Right lobe of liver (tissue), 6 donors: ENCODE data around the gene EPB41L4A. TPM values are rescaled to one million over a fixed set of nuclear protein-coding genes. Genes with fewer than 3 reads are reported as not detected.

Experiments
- ATAC-seq, 4 donors: fragments of 200-7000 bp; cut with Tn5 transposase; one replicate each; pipeline ENCODE4 v1.9.1; 2020; ENCODE audit warnings: mild to moderate bottlenecking in 4 of 4, moderate library complexity in 4 of 4
- DNase-seq, 3 donors: peaks; one replicate each; pipeline ENCODE4 v3.0.0-alpha.2; 2020
- H3K27ac ChIP-seq, 3 donors: fragments of 200-600 bp; one replicate each; pipeline ENCODE4 v1.8.0; 2022
- H3K27me3 ChIP-seq, 2 donors: fragments of 200-600 bp; one replicate each; pipeline ENCODE4 v1.8.0; 2022
- H3K36me3 ChIP-seq, 4 donors: fragments of 200-600 bp; sonication (generic) in 1 of 4; one replicate each; pipeline versions ENCODE4 v1.5.1 to v1.8.0; 2017 to 2022; ENCODE audit warnings: control low read depth in 1 of 4
- H3K4me1 ChIP-seq, 4 donors: fragments of 200-600 bp; sonication (generic) in 1 of 4; one replicate each; pipeline versions ENCODE4 v1.5.1 to v1.8.0; 2017 to 2022; ENCODE audit warnings: control low read depth in 1 of 4
- H3K4me3 ChIP-seq, 3 donors: fragments of 200-600 bp; one replicate each; pipeline ENCODE4 v1.8.0; 2022
- H3K9me3 ChIP-seq, 4 donors: fragments of 200-600 bp; sonication (generic) in 1 of 4; one replicate each; pipeline versions ENCODE4 v1.5.1 to v1.8.0; 2017 to 2022; ENCODE audit warnings: control low read depth in 1 of 4
- CTCF ChIP-seq, 4 donors: fragments of 200-600 bp in 3 of 4; fragments of 450-650 bp in 1 of 4; IDR thresholded peaks; one replicate each; pipeline versions ENCODE4 v1.5.1 to v1.8.0; 2016 to 2022; ENCODE audit warnings: antibody characterized with exemption in 4 of 4, mild to moderate bottlenecking in 2 of 4
- POLR2A ChIP-seq: fragments of 450-650 bp; IDR thresholded peaks from one replicate; pipeline ENCODE4 v1.6.1; 2017; ENCODE audit warnings: antibody characterized with exemption, mild to moderate bottlenecking
- WGBS: methylation state at CpG from one replicate; pipeline ENCODE4 v1.1.6; 2018; ENCODE audit warnings: low coverage, low lambda C conversion rate; ENCODE audit not compliant: insufficient coverage; ENCODE audit errors: missing lambda C conversion rate; 5-methylcytosine and 5-hydroxymethylcytosine counted together
- intact Hi-C, 2 donors: fragments of 100-400 bp; cut with DNase I; formaldehyde crosslinking; loops; one replicate each; pipeline versions ENCODE4 v1.11.2 to v1.14.1; 2022
- total RNA-seq, 6 experiments: library from RNA; depleted of rRNA in 2 of 6; stranded (reverse); fragments of >200 nt in 2 of 6; fragmentation: NEBNext Ultra II Directional in 3 of 6; extraction: Animal tissue kit (Norgen Biotek cat#: 25700) in 3 of 6; gene quantifications; one replicate each; pipeline versions ENCODE4 v1.1.0 to v1.2.4, GENCODE V29; 2016 to 2023
- donor health status: DM: no; HTN: yes; CAD: no.
- donor health status: DM: no; HTN: no; CAD: no.
- donor health status: DM: no; HTN: no; CAD: no.
- donor health status: DM: no; HTN: yes; CAD: no.
- donor health status: DM: no; HTN: yes; CAD: no.

Gene EPB41L4A
- total RNA-seq, 6 experiments from 2014 or later = 2.5 to 12.0 (median 4.2) TPM

DNA sequence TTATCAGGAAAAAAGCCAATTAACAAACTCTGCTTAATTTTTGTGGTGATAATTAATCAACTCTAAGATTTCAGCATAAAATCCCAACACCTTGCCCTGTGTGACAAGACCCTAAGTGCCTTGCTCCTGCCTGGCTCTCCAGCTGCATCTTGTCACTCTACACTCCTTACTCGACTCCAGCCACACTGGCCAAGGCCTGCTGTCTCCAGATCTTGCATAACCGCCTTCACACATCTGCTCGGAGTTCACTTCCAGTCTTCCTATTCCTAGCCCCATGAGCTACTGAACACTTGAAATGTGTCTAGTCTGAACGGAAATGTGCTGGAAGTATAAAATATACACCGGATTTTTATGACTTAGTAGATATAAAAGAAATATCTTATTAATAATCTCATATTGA lies 259.6 kb downstream of the EPB41L4A start:
- 75% methylated on average over 5 of the region's 5 CpGs for WGBS
- Histone ChIP-seq H3K4me1 (peaks cover 0 to 10% (median 4%) of the 10 kb centered on the region in 4 donors), H3K9me3 (no peaks in the 10 kb centered on the region), H3K4me3 (no peak overlapping the region), H3K27ac (no peak overlapping the region), H3K27me3 (no peaks in the 10 kb centered on the region), H3K36me3 (peaks cover 0 to 26% (median 12%) of the 10 kb centered on the region in 4 donors)
- TF ChIP-seq CTCF (IDR thresholded peaks at IDR 0.05) = no peak
- TF ChIP-seq POLR2A = no peak
- no peak for DNase-seq
- no peak for ATAC-seq
- intact Hi-C loops = no loop called here

GRCh38 chr5:112156211-112156610 lies 262.9 kb downstream of the EPB41L4A start:
- no peaks in the 10 kb centered on the region for H3K36me3 ChIP-seq
- no peaks in the 10 kb centered on the region for H3K4me1 ChIP-seq
- DNase-seq = no peak
- H3K27me3 ChIP-seq = no peaks in the 10 kb centered on the region
- H3K9me3 ChIP-seq = no peaks in the 10 kb centered on the region
- intact Hi-C loops = no loop called here
- no peak for TF ChIP-seq CTCF (IDR thresholded peaks at IDR 0.05)
- TF ChIP-seq POLR2A = no peak
- H3K4me3 ChIP-seq = no peak overlapping the region
- WGBS = 70% methylated on average over 3 of the region's 3 CpGs
- no peak for ATAC-seq
- H3K27ac ChIP-seq = no peak overlapping the region

GRCh38 chr5:112154940-112155686 lies 264.0 kb downstream of the EPB41L4A start:
- Histone ChIP-seq H3K27me3 (no peaks in the 10 kb centered on the region), H3K9me3 (no peaks in the 10 kb centered on the region), H3K27ac (no peak overlapping the region), H3K4me1 (no peaks in the 10 kb centered on the region), H3K36me3 (no peaks in the 10 kb centered on the region), H3K4me3 (no peak overlapping the region)
- ATAC-seq (no peak), DNase-seq (no peak)
- intact Hi-C loops = no loop called here
- no peak for TF ChIP-seq POLR2A

DNA sequence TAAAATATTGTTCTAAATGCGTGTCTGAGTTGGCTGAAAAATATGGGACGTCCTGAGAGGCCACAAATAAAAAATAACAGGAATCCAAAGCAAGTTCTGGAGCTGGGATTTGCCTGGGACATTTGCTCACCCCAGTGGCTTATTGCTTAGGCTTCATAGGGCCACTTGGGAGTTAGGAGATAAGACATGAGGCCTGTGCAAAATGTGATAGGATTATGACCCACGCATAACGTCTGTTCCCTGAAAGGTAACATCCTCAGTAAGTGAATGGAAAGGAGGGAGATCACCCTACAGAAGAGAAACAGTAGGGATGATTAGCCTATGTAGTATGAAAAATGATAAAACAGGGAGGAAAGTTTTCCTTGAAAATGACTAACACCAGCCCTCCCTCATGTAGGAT lies 269.4 kb downstream of the EPB41L4A start:
- Histone ChIP-seq H3K9me3 (no peaks in the 10 kb centered on the region), H3K27ac (no peak overlapping the region), H3K4me1 (peaks cover 0 to 9% (median 0%) of the 10 kb centered on the region in 4 donors), H3K27me3 (no peaks in the 10 kb centered on the region), H3K36me3 (no peaks in the 10 kb centered on the region), H3K4me3 (no peak overlapping the region)
- WGBS = 52% methylated on average over 2 of the region's 4 CpGs
- no peak for DNase-seq
- intact Hi-C loops = loop anchor here (10.0 kb wide), 2 partner anchors 595 to 615 kb away; no protein-coding TSS in a partner anchor
- TF ChIP-seq CTCF (IDR thresholded peaks at IDR 0.05) = no peak
- no peak for TF ChIP-seq POLR2A
- no peak for ATAC-seq

GRCh38 chr5:112146323-112147226 lies 272.5 kb downstream of the EPB41L4A start:
- Histone ChIP-seq H3K36me3 (no peaks in the 10 kb centered on the region), H3K27me3 (no peaks in the 10 kb centered on the region), H3K4me1 (peaks cover 0 to 9% (median 0%) of the 10 kb centered on the region in 4 donors), H3K4me3 (no peak overlapping the region), H3K27ac (no peak overlapping the region), H3K9me3 (no peaks in the 10 kb centered on the region)
- WGBS = 27% methylated on average over 6 of the region's 6 CpGs
- DNase-seq = peak in 1 of 3 donors; percentile 59
- intact Hi-C loops = loop anchor here (10.0 kb wide), 2 partner anchors 592 to 612 kb away; no protein-coding TSS in a partner anchor
- TF ChIP-seq CTCF (IDR thresholded peaks at IDR 0.05) = peak; percentile 84 to 96 (median 86)
- no peak for TF ChIP-seq POLR2A
- ATAC-seq = peak; percentile 96 to 99 (median 98)
